Breast epithelium (tissue), 4 donors: ENCODE data around the gene ZNF223. TPM values are rescaled to one million over a fixed set of nuclear protein-coding genes. Genes with fewer than 3 reads are reported as not detected.

Experiments
- DNase-seq, 2 donors: peaks; one replicate each; pipeline ENCODE4 v3.0.0-alpha.2; 2019; ENCODE audit warnings: low spot score in 2 of 2
- H3K27ac ChIP-seq, 2 donors: fragments of 200-600 bp; sonication (generic) in 1 of 2; one replicate each; pipeline ENCODE4 v1.5.1; 2016 to 2019; ENCODE audit warnings: mild to moderate bottlenecking in 1 of 2
- H3K27me3 ChIP-seq, 2 donors: fragments of 200-600 bp; sonication (generic) in 1 of 2; one replicate each; pipeline versions ENCODE4 v1.5.1 to v1.6.0; 2017 to 2019; ENCODE audit warnings: control low read depth in 1 of 2, mild to moderate bottlenecking in 1 of 2
- H3K36me3 ChIP-seq: fragments of 200-600 bp; one replicate; pipeline ENCODE4 v1.5.1; 2019
- H3K4me1 ChIP-seq, 2 donors: fragments of 200-600 bp; sonication (generic); one replicate each; pipeline ENCODE4 v1.5.1; 2016 to 2019; ENCODE audit warnings: control low read depth in 1 of 2
- H3K4me3 ChIP-seq, 3 donors: fragments of 200-600 bp; sonication (generic); 1 replicate in 2 of 3; 2 replicates in 1 of 3; pipeline ENCODE4 v1.5.1; 2016 to 2019; ENCODE audit warnings: mild to moderate bottlenecking in 3 of 3, moderate library complexity in 2 of 3
- H3K9me3 ChIP-seq, 2 donors: fragments of 200-600 bp; sonication (generic) in 1 of 2; one replicate each; pipeline ENCODE4 v1.5.1; 2016 to 2019; ENCODE audit warnings: control low read depth in 1 of 2
- POLR2A ChIP-seq: fragments of 450-650 bp; IDR thresholded peaks from one replicate; pipeline ENCODE4 v1.6.1; 2016; ENCODE audit warnings: antibody characterized with exemption, mild to moderate bottlenecking, moderate library complexity
- POLR2AphosphoS5 ChIP-seq, 3 donors: sonication (generic); formaldehyde crosslinking; IDR thresholded peaks; one replicate each; pipeline ENCODE4 v1.6.1; 2017; ENCODE audit warnings: antibody characterized with exemption in 3 of 3
- intact Hi-C: fragments of 100-400 bp; cut with DNase I; formaldehyde crosslinking; loops from one replicate; pipeline ENCODE4 v1.15.1; 2023; ENCODE audit warnings: low total_unique reads
- total RNA-seq, 3 donors: library from RNA; depleted of rRNA; stranded (reverse); fragments of >200 nt; gene quantifications; one replicate each; pipeline ENCODE4 v1.1.0, GENCODE V29; 2016
- TF ChIP-seq, protein P1 (sequence below), 3 donors: fragments of 450-650 bp; IDR thresholded peaks; one replicate each; pipeline ENCODE4 v1.5.1; 2016 to 2017; ENCODE audit warnings: antibody characterized with exemption in 3 of 3, mild to moderate bottlenecking in 3 of 3, moderate library complexity in 3 of 3

Gene ZNF223
- total RNA-seq, 3 donors from 2014 or later, result 2.6 to 12.3 (median 5.6) TPM

GRCh38 chr19:44007473-44007872 is 44.4 kb upstream of the ZNF223 start:
- DNase-seq, result no peak
- peaks cover 57 to 70% of the 10 kb centered on the region in 2 donors for H3K9me3 ChIP-seq
- no peaks in the 10 kb centered on the region for H3K27me3 ChIP-seq
- intact Hi-C loops, result no loop called here
- TF ChIP-seq POLR2AphosphoS5 (IDR thresholded peaks at IDR 0.05) (no peak), POLR2A (no peak)
- TF ChIP-seq, protein P1, sequence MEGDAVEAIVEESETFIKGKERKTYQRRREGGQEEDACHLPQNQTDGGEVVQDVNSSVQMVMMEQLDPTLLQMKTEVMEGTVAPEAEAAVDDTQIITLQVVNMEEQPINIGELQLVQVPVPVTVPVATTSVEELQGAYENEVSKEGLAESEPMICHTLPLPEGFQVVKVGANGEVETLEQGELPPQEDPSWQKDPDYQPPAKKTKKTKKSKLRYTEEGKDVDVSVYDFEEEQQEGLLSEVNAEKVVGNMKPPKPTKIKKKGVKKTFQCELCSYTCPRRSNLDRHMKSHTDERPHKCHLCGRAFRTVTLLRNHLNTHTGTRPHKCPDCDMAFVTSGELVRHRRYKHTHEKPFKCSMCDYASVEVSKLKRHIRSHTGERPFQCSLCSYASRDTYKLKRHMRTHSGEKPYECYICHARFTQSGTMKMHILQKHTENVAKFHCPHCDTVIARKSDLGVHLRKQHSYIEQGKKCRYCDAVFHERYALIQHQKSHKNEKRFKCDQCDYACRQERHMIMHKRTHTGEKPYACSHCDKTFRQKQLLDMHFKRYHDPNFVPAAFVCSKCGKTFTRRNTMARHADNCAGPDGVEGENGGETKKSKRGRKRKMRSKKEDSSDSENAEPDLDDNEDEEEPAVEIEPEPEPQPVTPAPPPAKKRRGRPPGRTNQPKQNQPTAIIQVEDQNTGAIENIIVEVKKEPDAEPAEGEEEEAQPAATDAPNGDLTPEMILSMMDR (IDR thresholded peaks at IDR 0.05), result no peak
- H3K4me1 ChIP-seq, result peaks cover 0 to 6% of the 10 kb centered on the region in 2 donors
- no peak overlapping the region for H3K27ac ChIP-seq
- H3K36me3 ChIP-seq, result peaks cover 31% of the 10 kb centered on the region
- no peak overlapping the region for H3K4me3 ChIP-seq

DNA sequence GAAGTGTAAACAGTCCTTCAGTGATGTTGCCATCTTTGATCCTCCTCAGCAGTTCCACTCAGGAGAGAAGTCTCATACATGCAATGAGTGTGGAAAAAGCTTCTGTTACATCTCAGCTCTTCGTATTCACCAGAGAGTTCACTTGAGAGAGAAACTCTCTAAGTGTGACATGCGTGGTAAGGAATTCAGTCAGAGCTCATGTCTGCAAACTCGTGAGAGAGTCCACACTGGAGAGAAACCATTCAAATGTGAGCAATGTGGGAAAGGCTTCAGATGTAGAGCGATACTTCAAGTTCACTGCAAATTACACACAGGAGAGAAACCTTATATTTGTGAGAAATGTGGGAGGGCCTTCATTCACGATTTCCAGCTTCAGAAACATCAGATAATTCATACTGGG is 41.4 kb upstream of the ZNF223 start:
- no peaks in the 10 kb centered on the region for H3K27me3 ChIP-seq
- intact Hi-C loops, result no loop called here
- peaks cover 31% of the 10 kb centered on the region for H3K36me3 ChIP-seq
- no peak for TF ChIP-seq POLR2A
- TF ChIP-seq, protein P1 (IDR thresholded peaks at IDR 0.05), result no peak
- TF ChIP-seq POLR2AphosphoS5 (IDR thresholded peaks at IDR 0.05), result no peak
- no peaks in the 10 kb centered on the region for H3K4me1 ChIP-seq
- H3K27ac ChIP-seq, result no peak overlapping the region
- peaks cover 62 to 90% of the 10 kb centered on the region in 2 donors for H3K9me3 ChIP-seq
- DNase-seq, result no peak
- peak overlapping the region in 1 of 3 donors; percentile 21 for H3K4me3 ChIP-seq

GRCh38 chr19:44019498-44019897 is 32.3 kb upstream of the ZNF223 start:
- no peak for TF ChIP-seq POLR2AphosphoS5 (IDR thresholded peaks at IDR 0.05)
- TF ChIP-seq, protein P1 (IDR thresholded peaks at IDR 0.05), result no peak
- no peak for TF ChIP-seq POLR2A
- no peaks in the 10 kb centered on the region for H3K4me1 ChIP-seq
- no peak overlapping the region for H3K27ac ChIP-seq
- intact Hi-C loops, result no loop called here
- DNase-seq, result no peak
- H3K27me3 ChIP-seq, result no peaks in the 10 kb centered on the region
- no peaks in the 10 kb centered on the region for H3K36me3 ChIP-seq
- no peak overlapping the region for H3K4me3 ChIP-seq
- peaks cover 12 to 33% of the 10 kb centered on the region in 2 donors for H3K9me3 ChIP-seq

DNA sequence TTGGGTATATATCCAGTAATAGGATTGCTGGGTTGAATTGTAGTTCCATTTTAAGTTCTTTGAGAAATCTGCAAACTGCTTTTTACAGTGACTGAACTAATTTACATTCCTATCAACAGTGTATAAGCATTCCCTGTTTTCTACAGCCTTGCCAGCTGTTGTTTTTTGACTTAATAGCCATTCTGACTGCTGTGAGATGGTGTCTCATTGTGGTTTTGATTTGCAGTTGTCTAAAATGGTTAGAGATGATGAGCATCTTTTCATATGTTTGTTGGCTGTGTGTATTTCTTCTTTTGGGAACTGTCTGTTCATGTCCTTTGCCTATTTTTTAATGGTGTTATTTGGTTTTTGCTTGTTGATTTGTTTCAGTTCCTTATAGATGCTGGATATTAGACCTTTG is 30.6 kb upstream of the ZNF223 start:
- H3K4me1 ChIP-seq, result no peaks in the 10 kb centered on the region
- H3K36me3 ChIP-seq, result no peaks in the 10 kb centered on the region
- DNase-seq, result no peak
- H3K27ac ChIP-seq, result no peak overlapping the region
- no peak for TF ChIP-seq POLR2AphosphoS5 (IDR thresholded peaks at IDR 0.05)
- intact Hi-C loops, result no loop called here
- H3K4me3 ChIP-seq, result no peak overlapping the region
- peaks cover 4 to 25% of the 10 kb centered on the region in 2 donors for H3K9me3 ChIP-seq
- H3K27me3 ChIP-seq, result no peaks in the 10 kb centered on the region

- Histone ChIP-seq H3K27me3 (no peaks in the 10 kb centered on the region), H3K4me1 (no peaks in the 10 kb centered on the region), H3K36me3 (peaks cover 7% of the 10 kb centered on the region), H3K4me3 (peak overlapping the region; percentile 62 to 82 (median 77)), H3K27ac (peak overlapping the region in 1 of 2 donors; percentile 55), H3K9me3 (peaks cover 24 to 30% of the 10 kb centered on the region in 2 donors)
- intact Hi-C loops, result no loop called here
- no peak for DNase-seq
- TF ChIP-seq, protein P1 (IDR thresholded peaks at IDR 0.05), result no peak
- TF ChIP-seq POLR2AphosphoS5 (IDR thresholded peaks at IDR 0.05) (no peak), POLR2A (no peak)
Measured at GRCh38 chr19:44024900-44025216, 27.0 kb upstream of the ZNF223 start.
